GM21717 (cell line): ENCODE results near the gene OR1C1.
"Not testable (repeated sequence)": the region's sequence is repeated elsewhere in the genome, so short reads cannot be mapped to it uniquely, and the experiment has no call there.

Source experiments
- ATAC-seq: cut with Tn5 transposase; IDR thresholded peaks from one replicate; pipeline ENCODE4 v1.9.1; 2021; ENCODE audit warnings: mild to moderate bottlenecking, moderate library complexity; ENCODE audit not compliant: unreplicated experiment

The OR1C1 gene, protein sequence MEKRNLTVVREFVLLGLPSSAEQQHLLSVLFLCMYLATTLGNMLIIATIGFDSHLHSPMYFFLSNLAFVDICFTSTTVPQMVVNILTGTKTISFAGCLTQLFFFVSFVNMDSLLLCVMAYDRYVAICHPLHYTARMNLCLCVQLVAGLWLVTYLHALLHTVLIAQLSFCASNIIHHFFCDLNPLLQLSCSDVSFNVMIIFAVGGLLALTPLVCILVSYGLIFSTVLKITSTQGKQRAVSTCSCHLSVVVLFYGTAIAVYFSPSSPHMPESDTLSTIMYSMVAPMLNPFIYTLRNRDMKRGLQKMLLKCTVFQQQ

GRCh38 chr1:247760456-247760855 lies at the start of gene OR1C1:
Gene OR1C1, minus strand, starts transcription at chr1:247760556. Its CDS starts 2,150 bp downstream, at chr1:247758406.
- no peak for ATAC-seq

DNA sequence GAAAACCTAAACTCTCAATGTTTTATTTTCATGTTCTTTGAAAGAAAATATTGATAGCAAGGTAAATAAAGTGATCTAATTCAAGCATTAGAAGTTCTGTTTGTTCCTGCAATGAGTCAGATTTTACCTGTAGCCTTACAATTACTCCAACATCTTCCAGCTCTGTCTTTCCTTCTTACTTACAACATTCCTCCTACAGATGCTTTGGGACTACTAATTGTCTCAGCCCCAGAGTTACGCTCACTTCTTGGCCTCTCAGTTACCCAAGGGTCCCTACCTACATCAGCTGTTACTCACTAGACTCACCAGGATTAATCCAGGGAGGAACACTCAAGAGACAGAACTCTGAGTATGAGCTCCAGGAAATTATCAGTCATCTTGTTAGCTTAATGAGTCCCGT lies 37.2 kb upstream of the OR1C1 start:
- no peak for ATAC-seq

- no peak for ATAC-seq
These were observed 9.2 kb upstream of the OR1C1 start for GRCh38 chr1:247769603-247770002.

DNA sequence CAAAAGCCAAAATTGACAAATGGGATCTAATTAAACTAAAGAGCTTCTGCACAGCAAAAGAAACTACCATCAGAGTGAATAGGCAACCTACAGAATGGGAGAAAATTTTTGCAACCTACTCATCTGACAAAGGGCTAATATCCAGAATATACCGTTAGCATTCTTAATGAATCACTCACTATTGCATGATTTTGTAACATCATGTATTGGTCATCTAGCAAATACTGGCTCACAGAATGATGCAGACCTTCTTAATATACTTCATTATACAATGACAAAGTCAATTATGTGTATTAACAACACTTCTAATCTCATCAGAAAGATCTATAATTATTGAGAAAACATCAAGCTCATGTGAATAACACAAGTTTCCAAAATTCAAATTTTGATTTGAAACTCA lies 6.0 kb downstream of the OR1C1 start:
- ATAC-seq = not testable (repeated sequence)

DNA sequence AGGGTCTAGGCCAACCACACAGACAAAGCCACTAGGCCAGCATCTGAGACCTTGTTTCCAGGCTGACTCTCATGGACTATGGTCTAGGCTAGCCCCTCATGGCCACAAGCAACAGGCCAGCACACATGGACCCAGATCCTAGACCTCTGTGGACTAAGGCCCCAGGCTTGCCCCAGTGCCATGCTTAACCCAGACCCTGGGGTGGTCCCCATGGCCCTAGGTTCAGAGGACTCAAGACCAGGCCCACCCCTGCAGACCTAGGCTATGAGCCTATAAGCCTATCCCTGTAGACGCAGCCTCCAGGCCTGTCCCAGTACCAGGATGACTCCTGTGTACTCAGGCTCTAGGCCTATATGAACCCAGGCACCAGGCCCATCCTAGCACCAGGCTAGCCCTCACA lies 10.5 kb downstream of the OR1C1 start:
- ATAC-seq = no peak

- no peak for ATAC-seq
These were observed 12.3 kb downstream of the OR1C1 start, which contains the start of gene OR14A2 for GRCh38 chr1:247748041-247748440. Gene OR14A2, minus strand, starts transcription at chr1:247748141.

GRCh38 chr1:247747616-247748015 lies 12.7 kb downstream of the OR1C1 start:
- ATAC-seq = no peak

GRCh38 chr1:247746391-247746935 lies 13.9 kb downstream of the OR1C1 start:
- no peak for ATAC-seq

DNA sequence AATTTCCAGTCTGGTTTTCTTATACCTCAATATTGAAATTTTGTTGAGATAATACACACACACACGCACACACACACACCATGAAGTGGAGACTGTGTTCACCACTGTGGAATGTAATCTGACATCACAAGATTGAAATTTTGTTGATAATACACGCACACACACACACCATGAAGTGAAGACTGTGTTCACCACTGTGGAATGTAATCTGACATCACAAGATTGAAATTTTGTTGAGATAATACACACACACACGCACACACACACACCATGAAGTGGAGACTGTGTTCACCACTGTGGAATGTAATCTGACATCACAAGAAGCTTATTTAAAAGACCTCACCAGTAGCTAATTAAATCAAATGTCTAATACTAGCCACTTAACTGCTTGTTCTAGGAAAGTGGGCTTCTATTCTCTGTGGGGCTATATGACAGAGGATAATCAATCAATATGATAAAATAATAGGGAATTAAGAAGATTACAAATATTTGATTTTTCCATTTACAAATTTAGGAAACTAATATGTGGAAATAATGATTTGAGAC lies 18.1 kb downstream of the OR1C1 start:
- not testable (repeated sequence) for ATAC-seq

GRCh38 chr1:247741756-247742155 lies 18.6 kb downstream of the OR1C1 start:
- no peak for ATAC-seq

DNA sequence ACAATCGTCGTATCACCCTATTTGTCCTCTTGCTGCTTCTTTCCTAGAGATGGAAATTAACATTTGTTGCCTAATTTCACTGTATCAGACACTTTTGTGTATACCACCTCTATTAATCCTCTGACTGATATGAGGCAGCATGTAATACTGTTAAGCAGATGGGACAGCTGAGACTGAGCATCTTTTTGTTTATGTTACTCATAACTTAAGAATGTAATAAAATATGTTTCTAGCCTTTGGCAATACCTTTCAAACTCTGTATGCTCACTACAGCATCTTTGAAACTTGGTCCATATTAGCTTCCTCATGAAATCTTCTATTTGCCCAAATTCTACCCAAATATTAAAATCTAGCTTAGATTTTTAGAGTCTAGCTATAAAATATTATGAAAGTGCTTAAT lies 19.6 kb downstream of the OR1C1 start:
- ATAC-seq = no peak

GRCh38 chr1:247738315-247738714 lies 22.0 kb downstream of the OR1C1 start, which contains the start of gene OR14K1:
Gene OR14K1, plus strand, starts transcription at chr1:247738615. Its CDS starts 0 bp downstream, at chr1:247738615.
- ATAC-seq = no peak

DNA sequence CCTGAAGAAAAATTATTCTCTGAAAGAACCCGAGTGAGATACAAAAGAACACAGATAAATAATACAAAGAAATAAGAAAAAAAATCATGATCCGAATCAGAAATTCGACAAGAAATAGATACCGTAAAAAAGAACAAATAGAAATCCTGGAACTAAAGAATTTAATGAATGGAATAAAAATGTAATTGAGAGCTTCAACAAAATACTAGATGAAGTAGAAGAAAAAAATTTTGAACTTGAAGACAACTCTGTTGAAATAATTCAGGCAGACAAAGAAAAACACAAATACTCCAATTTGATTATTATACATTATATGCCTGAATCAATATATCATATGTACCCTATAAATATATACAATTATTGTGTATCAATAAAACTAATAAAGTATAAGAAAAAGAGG lies 39.1 kb downstream of the OR1C1 start:
- no peak for ATAC-seq

GRCh38 chr1:247716546-247716945 lies 43.8 kb downstream of the OR1C1 start, which contains the start of gene OR6F1:
Gene OR6F1, minus strand, starts transcription at chr1:247716646. Its CDS starts 3,891 bp downstream, at chr1:247712755.
- ATAC-seq = no peak

- ATAC-seq = no peak
These were observed 46.6 kb downstream of the OR1C1 start for GRCh38 chr1:247713753-247714152.

DNA sequence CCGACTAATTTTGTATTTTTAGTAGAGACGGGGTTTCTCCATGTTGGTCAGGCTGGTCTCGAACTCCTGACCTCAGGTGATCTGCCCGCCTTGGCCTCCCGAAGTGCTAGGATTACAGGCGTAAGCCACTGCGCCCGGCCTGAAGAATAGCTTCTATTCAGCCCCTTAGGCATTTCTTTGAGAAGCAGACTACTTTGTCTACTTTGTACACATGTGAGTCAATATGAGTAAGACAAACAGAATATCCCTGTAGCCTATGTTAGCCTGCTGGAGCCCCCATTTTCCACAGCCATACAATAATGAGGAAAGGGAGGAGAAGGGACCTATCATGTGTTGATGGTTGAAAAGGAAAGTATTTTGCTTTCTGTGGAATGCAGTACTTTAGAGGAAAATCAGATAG lies 49.7 kb downstream of the OR1C1 start:
- ATAC-seq = not testable (repeated sequence)
